MM.1S (cell line): ENCODE results near the gene INTS4.

Source experiments
- DNase-seq: peaks from one replicate; pipeline ENCODE4 v3.0.0-alpha.2; 2015
- H2AFZ ChIP-seq: fragments of 300-600 bp; sonication (generic); 2 replicates; pipeline ENCODE4 v1.6.0; 2016; ENCODE audit warnings: antibody characterized with exemption, low read length
- H3F3A ChIP-seq: fragments of 300-600 bp; sonication (generic); 2 replicates; pipeline ENCODE4 v1.6.1; 2016; ENCODE audit warnings: mild to moderate bottlenecking, antibody characterized with exemption, low read length, moderate library complexity, mixed read lengths; ENCODE audit not compliant: insufficient read depth
- H3K27ac ChIP-seq: fragments of 300-600 bp; sonication (generic); 2 replicates; pipeline ENCODE4 v1.5.1; 2016; ENCODE audit warnings: mild to moderate bottlenecking, low read length
- H3K27me3 ChIP-seq: fragments of 300-600 bp; sonication (generic); replicated peaks from 2 replicates; pipeline ENCODE4 v1.6.0; 2016; ENCODE audit warnings: low read length; ENCODE audit not compliant: insufficient read depth
- H3K36me3 ChIP-seq: fragments of 300-600 bp; sonication (generic); replicated peaks from 2 replicates; pipeline ENCODE4 v1.6.1; 2016; ENCODE audit warnings: mild to moderate bottlenecking, low read length, mixed read lengths; ENCODE audit not compliant: insufficient read depth
- H3K4me1 ChIP-seq: fragments of 300-600 bp; sonication (generic); 2 replicates; pipeline ENCODE4 v1.6.1; 2016; ENCODE audit warnings: low read length, mixed read lengths
- H3K4me2 ChIP-seq: fragments of 300-600 bp; sonication (generic); 2 replicates; pipeline ENCODE4 v1.6.0; 2016; ENCODE audit warnings: low read depth, low read length
- H3K4me3 ChIP-seq: fragments of 300-600 bp; sonication (generic); 2 replicates; pipeline ENCODE4 v1.5.1; 2016; ENCODE audit warnings: low read length, mixed read lengths
- H3K79me2 ChIP-seq: fragments of 300-600 bp; sonication (generic); 2 replicates; pipeline ENCODE4 v1.6.1; 2016; ENCODE audit warnings: mixed run types, low read length, mixed read lengths
- H3K9ac ChIP-seq: fragments of 300-600 bp; sonication (generic); 2 replicates; pipeline ENCODE4 v1.6.1; 2016; ENCODE audit warnings: low read length, mixed read lengths
- H3K9me2 ChIP-seq: fragments of 300-600 bp; sonication (generic); replicated peaks from 2 replicates; pipeline ENCODE4 v1.6.1; 2016; ENCODE audit warnings: mild to moderate bottlenecking, low read length, mixed read lengths; ENCODE audit not compliant: insufficient read depth
- H3K9me3 ChIP-seq: fragments of 300-600 bp; sonication (generic); replicated peaks from 2 replicates; pipeline ENCODE4 v1.6.1; 2016; ENCODE audit warnings: mild to moderate bottlenecking, low read length, mixed read lengths; ENCODE audit not compliant: insufficient read depth
- H4K20me1 ChIP-seq: fragments of 300-600 bp; sonication (generic); 2 replicates; pipeline ENCODE4 v1.6.1; 2016; ENCODE audit warnings: mild to moderate bottlenecking, low read length, moderate library complexity, mixed read lengths; ENCODE audit not compliant: insufficient read depth
- CTCF ChIP-seq: fragments of 300-600 bp; sonication (generic); IDR thresholded peaks from 2 replicates; pipeline ENCODE4 v1.5.1; 2016; ENCODE audit warnings: antibody characterized with exemption, low read length, mixed read lengths
- EZH2 ChIP-seq: fragments of 300-600 bp; sonication (generic); optimal IDR thresholded peaks from 2 replicates; pipeline ENCODE3; 2017; ENCODE audit warnings: low read depth, mild to moderate bottlenecking, antibody characterized with exemption, low read length, mixed read lengths
- EZH2phosphoT487 ChIP-seq: fragments of 300-600 bp; sonication (generic); IDR thresholded peaks from 2 replicates; pipeline ENCODE4 v1.6.1; 2018; ENCODE audit warnings: antibody characterized with exemption, low read length

INTS4 gene

DNA sequence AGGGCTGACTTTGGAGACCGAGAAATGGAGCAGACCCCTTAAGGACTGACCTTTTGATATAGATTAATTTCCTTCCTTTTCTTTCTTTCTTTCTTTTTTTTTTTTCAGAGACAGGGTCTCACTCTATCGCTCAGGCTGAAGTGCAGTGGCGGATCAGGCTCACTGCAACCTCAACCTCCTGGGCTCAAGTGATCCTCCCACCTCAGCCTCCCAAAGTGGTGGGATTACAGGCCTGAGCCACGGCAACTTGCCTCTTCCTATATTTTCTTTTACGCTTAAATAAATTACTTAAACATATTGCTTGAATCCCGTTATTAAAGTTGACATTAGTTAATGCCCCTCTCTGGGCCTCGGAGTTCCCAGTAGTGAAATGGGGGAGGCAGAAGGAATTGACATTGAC is 29.0 kb upstream of the INTS4 start:
- TF ChIP-seq EZH2 = no peak
- TF ChIP-seq EZH2phosphoT487 = no peak
- TF ChIP-seq CTCF = no peak
- no peaks in the 10 kb centered on the region for H4K20me1 ChIP-seq
- no peaks in the 10 kb centered on the region for H3K27me3 ChIP-seq
- no peak overlapping the region for H3K4me3 ChIP-seq
- H3K9me3 ChIP-seq = no peaks in the 10 kb centered on the region
- H3K9ac ChIP-seq = no peak overlapping the region
- H3K4me1 ChIP-seq = no peaks in the 10 kb centered on the region
- no peaks in the 10 kb centered on the region for H3K79me2 ChIP-seq
- no peaks in the 10 kb centered on the region for H3K9me2 ChIP-seq
- no peak overlapping the region for H3K4me2 ChIP-seq
- no peak overlapping the region for H2AFZ ChIP-seq
- no peaks in the 10 kb centered on the region for H3F3A ChIP-seq
- no peak for DNase-seq
- no peak overlapping the region for H3K27ac ChIP-seq
- no peaks in the 10 kb centered on the region for H3K36me3 ChIP-seq

- DNase-seq = no peak
- Histone ChIP-seq H3K27ac (no peak within 1 kb of the TSS), H3K4me1 (no peaks in the 10 kb centered on the region), H3F3A (no peaks in the 10 kb centered on the region), H3K36me3 (no peaks in the 10 kb centered on the region), H3K4me3 (no peak within 1 kb of the TSS), H3K9me2 (no peaks in the 10 kb centered on the region), H3K79me2 (no peaks in the 10 kb centered on the region), H3K27me3 (no peaks in the 10 kb centered on the region), H3K4me2 (no peak within 1 kb of the TSS), H2AFZ (no peak within 1 kb of the TSS), H4K20me1 (no peaks in the 10 kb centered on the region), H3K9ac (no peak within 1 kb of the TSS), H3K9me3 (no peaks in the 10 kb centered on the region)
- TF ChIP-seq EZH2phosphoT487 = no peak
- no peak for TF ChIP-seq CTCF
- no peak for TF ChIP-seq EZH2
These were observed 28.2 kb upstream of the INTS4 start, which contains the start of gene KCTD14 for GRCh38 chr11:78022397-78023396. Gene KCTD14, minus strand, starts transcription at chr11:78023276. Its CDS starts 27 bp downstream, at chr11:78023249.

DNA sequence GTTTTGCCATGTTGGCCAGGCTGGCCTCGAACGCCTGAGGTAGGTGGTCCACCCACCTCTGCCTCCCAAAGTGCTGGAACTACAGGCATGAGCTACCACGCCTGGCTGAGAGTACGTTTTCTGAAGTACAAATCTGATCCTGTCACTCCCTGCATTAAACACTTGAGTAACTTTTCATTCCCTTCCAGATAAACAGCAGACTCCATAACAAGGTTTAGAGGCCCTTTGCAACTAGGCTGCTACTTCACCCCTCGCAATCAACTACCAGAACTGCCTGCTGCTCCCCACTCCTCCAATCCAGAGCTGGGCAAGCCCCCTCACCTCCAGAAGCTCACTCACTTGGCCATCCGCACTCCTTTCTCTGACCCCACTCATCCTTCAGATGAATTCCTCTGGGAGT is 27.1 kb upstream of the INTS4 start:
- no peak for TF ChIP-seq EZH2phosphoT487
- no peak for TF ChIP-seq CTCF
- TF ChIP-seq EZH2 = no peak
- H3F3A ChIP-seq = no peaks in the 10 kb centered on the region
- no peak for DNase-seq
- H3K9ac ChIP-seq = no peak overlapping the region
- H3K27me3 ChIP-seq = no peaks in the 10 kb centered on the region
- H3K4me2 ChIP-seq = no peak overlapping the region
- no peaks in the 10 kb centered on the region for H3K9me2 ChIP-seq
- H2AFZ ChIP-seq = no peak overlapping the region
- no peaks in the 10 kb centered on the region for H3K79me2 ChIP-seq
- H4K20me1 ChIP-seq = no peaks in the 10 kb centered on the region
- no peak overlapping the region for H3K4me3 ChIP-seq
- no peaks in the 10 kb centered on the region for H3K9me3 ChIP-seq
- H3K27ac ChIP-seq = no peak overlapping the region
- H3K4me1 ChIP-seq = no peaks in the 10 kb centered on the region
- H3K36me3 ChIP-seq = no peaks in the 10 kb centered on the region
